Omental fat pad (tissue), 4 donors: ENCODE results near the gene NKX2-2. TPM values are rescaled to one million over a fixed set of nuclear protein-coding genes. Genes with fewer than 3 reads are reported as not detected.

ENCODE experiments used
- ATAC-seq: fragments of 150-250 bp; one replicate; pipeline ENCODE4 v1.9.1; 2016; ENCODE audit warnings: mild to moderate bottlenecking, moderate library complexity; ENCODE audit not compliant: low FRiP score
- DNase-seq: peaks from one replicate; pipeline ENCODE4 v3.0.0-alpha.2; 2019; ENCODE audit warnings: low spot score
- CTCF ChIP-seq, 3 donors: fragments of 450-650 bp; IDR thresholded peaks; one replicate each; pipeline ENCODE4 v1.5.1; 2016 to 2017; ENCODE audit warnings: antibody characterized with exemption in 3 of 3, mild to moderate bottlenecking in 3 of 3, moderate library complexity in 2 of 3
- total RNA-seq, 4 donors: library from RNA; depleted of rRNA; stranded (reverse); fragments of >200 nt; gene quantifications; one replicate each; pipeline ENCODE4 v1.1.0, GENCODE V29; 2016

The NKX2-2 gene
- total RNA-seq, 4 donors from 2014 or later = not detected

- no peak for ATAC-seq
- TF ChIP-seq CTCF (IDR thresholded peaks at IDR 0.05) = no peak
- no peak for DNase-seq
These were observed 642 bp downstream of the NKX2-2 start for GRCh38 chr20:21513181-21513663.

- DNase-seq = no peak
- no peak for ATAC-seq
- TF ChIP-seq CTCF (IDR thresholded peaks at IDR 0.05) = no peak
These were observed 1.2 kb downstream of the NKX2-2 start for GRCh38 chr20:21512634-21513180.

GRCh38 chr20:21511850-21512633 is 1.8 kb downstream of the NKX2-2 start:
- ATAC-seq (no peak), DNase-seq (no peak)
- TF ChIP-seq CTCF (IDR thresholded peaks at IDR 0.05) = no peak

GRCh38 chr20:21511485-21511849 is 2.4 kb downstream of the NKX2-2 start:
- ATAC-seq (no peak), DNase-seq (no peak)

GRCh38 chr20:21510414-21511384 is 3.2 kb downstream of the NKX2-2 start:
- ATAC-seq (no peak), DNase-seq (no peak)
- TF ChIP-seq CTCF (IDR thresholded peaks at IDR 0.05) = no peak

More at GRCh38 chr20:21511485-21511849, 2.4 kb downstream of the NKX2-2 start:
- TF ChIP-seq CTCF (IDR thresholded peaks at IDR 0.05) = no peak

GRCh38 chr20:21509597-21510371 is 4.1 kb downstream of the NKX2-2 start:
- DNase-seq = no peak
- no peak for ATAC-seq
- TF ChIP-seq CTCF (IDR thresholded peaks at IDR 0.05) = no peak
